Skeletal muscle tissue (tissue), 5 donors: ENCODE results near the gene AADAT. TPM values are rescaled to one million over a fixed set of nuclear protein-coding genes. Genes with fewer than 3 reads are reported as not detected.

ENCODE experiments used
- H3K27ac ChIP-seq: one replicate; pipeline ENCODE4 v1.7.0; 2013; ENCODE audit warnings: mild to moderate bottlenecking, low read depth, low read length, inconsistent platforms
- H3K27me3 ChIP-seq, 3 donors: one replicate each; pipeline ENCODE4 v1.7.0; 2013; ENCODE audit warnings: low read length in 3 of 3; ENCODE audit not compliant: control insufficient read depth in 3 of 3, insufficient read depth in 3 of 3
- H3K36me3 ChIP-seq, 3 donors: one replicate each; pipeline ENCODE4 v1.7.0; 2013; ENCODE audit warnings: low read length in 3 of 3; ENCODE audit not compliant: control insufficient read depth in 3 of 3, insufficient read depth in 3 of 3
- H3K4me1 ChIP-seq, 3 donors: one replicate each; pipeline ENCODE4 v1.7.0; 2013; ENCODE audit warnings: low read length in 3 of 3, mild to moderate bottlenecking in 3 of 3; ENCODE audit not compliant: control insufficient read depth in 3 of 3, insufficient read depth in 3 of 3
- H3K4me3 ChIP-seq, 3 donors: one replicate each; pipeline ENCODE4 v1.7.0; 2013; ENCODE audit warnings: low read length in 3 of 3
- H3K9ac ChIP-seq, 3 donors: one replicate each; pipeline ENCODE4 v1.7.0; 2013; ENCODE audit warnings: low read length in 3 of 3, mild to moderate bottlenecking in 3 of 3, moderate library complexity in 2 of 3, low read depth in 1 of 3
- H3K9me3 ChIP-seq, 3 donors: one replicate each; pipeline ENCODE4 v1.7.0; 2013; ENCODE audit warnings: low read length in 3 of 3; ENCODE audit not compliant: control insufficient read depth in 3 of 3
- small RNA-seq: library from RNA; depleted of rRNA; stranded (forward); fragments of <200 nt; gene quantifications from one replicate; pipeline ENCODE3, GENCODE V24; 2014
- total RNA-seq: library from RNA; depleted of rRNA; stranded (reverse); fragments of >200 nt; gene quantifications from one replicate; pipeline ENCODE4 v1.2.3, GENCODE V29; 2014
- donor health status: Osteomylitis.

Gene AADAT
- total RNA-seq, 1 donor from 2014 or later = 2.1 TPM

- Histone ChIP-seq H3K4me3 (peak overlapping the region; percentile 79 to 97 (median 89)), H3K27ac (peak overlapping the region; percentile 47), H3K9ac (peak overlapping the region; percentile 71 to 77 (median 73)), H3K9me3 (no peaks in the 10 kb centered on the region), H3K4me1 (peaks cover 7 to 12% (median 8%) of the 10 kb centered on the region in 3 donors), H3K36me3 (no peaks in the 10 kb centered on the region), H3K27me3 (no peaks in the 10 kb centered on the region)
Observed at GRCh38 chr4:170025523-170026252, 64.1 kb downstream of the AADAT start.

GRCh38 chr4:170022211-170022610 is 67.5 kb downstream of the AADAT start:
- Histone ChIP-seq H3K36me3 (no peaks in the 10 kb centered on the region), H3K9ac (no peak overlapping the region)

GRCh38 chr4:170017252-170017651 is 72.5 kb downstream of the AADAT start:
- no peaks in the 10 kb centered on the region for H3K27me3 ChIP-seq
- H3K27ac ChIP-seq = no peak overlapping the region
- no peaks in the 10 kb centered on the region for H3K9me3 ChIP-seq
- H3K4me3 ChIP-seq = no peak overlapping the region
- H3K4me1 ChIP-seq = peaks cover 0 to 20% (median 18%) of the 10 kb centered on the region in 3 donors
- H3K9ac ChIP-seq = no peak overlapping the region
- no peaks in the 10 kb centered on the region for H3K36me3 ChIP-seq

More at GRCh38 chr4:170022211-170022610, 67.5 kb downstream of the AADAT start:
- Histone ChIP-seq H3K9me3 (no peaks in the 10 kb centered on the region), H3K27ac (no peak overlapping the region), H3K4me3 (no peak overlapping the region), H3K4me1 (peaks cover 2 to 9% (median 4%) of the 10 kb centered on the region in 3 donors), H3K27me3 (no peaks in the 10 kb centered on the region)

GRCh38 chr4:170015285-170015684 is 74.5 kb downstream of the AADAT start:
- no peak overlapping the region for H3K27ac ChIP-seq

GRCh38 chr4:170014359-170015011 is 75.3 kb downstream of the AADAT start:
- Histone ChIP-seq H3K4me3 (no peak overlapping the region), H3K4me1 (peaks cover 0 to 32% (median 29%) of the 10 kb centered on the region in 3 donors), H3K9me3 (no peaks in the 10 kb centered on the region), H3K9ac (no peak overlapping the region), H3K27ac (no peak overlapping the region), H3K27me3 (no peaks in the 10 kb centered on the region), H3K36me3 (no peaks in the 10 kb centered on the region)

More at GRCh38 chr4:170015285-170015684, 74.5 kb downstream of the AADAT start:
- Histone ChIP-seq H3K36me3 (no peaks in the 10 kb centered on the region), H3K9ac (no peak overlapping the region), H3K9me3 (no peaks in the 10 kb centered on the region), H3K4me3 (peak overlapping the region in 1 of 3 donors; percentile 32), H3K4me1 (peaks cover 0 to 30% (median 29%) of the 10 kb centered on the region in 3 donors), H3K27me3 (no peaks in the 10 kb centered on the region)

GRCh38 chr4:170012629-170012958 is 77.2 kb downstream of the AADAT start:
- Histone ChIP-seq H3K27ac (peak overlapping the region; percentile 42), H3K4me3 (peak overlapping the region in 1 of 3 donors; percentile 25)

GRCh38 chr4:170011921-170012628 is 77.7 kb downstream of the AADAT start:
- Histone ChIP-seq H3K27me3 (no peaks in the 10 kb centered on the region), H3K9me3 (no peaks in the 10 kb centered on the region), H3K4me1 (peaks cover 0 to 35% (median 29%) of the 10 kb centered on the region in 3 donors), H3K9ac (peak overlapping the region in 1 of 3 donors; percentile 71), H3K36me3 (no peaks in the 10 kb centered on the region), H3K27ac (peak overlapping the region; percentile 42), H3K4me3 (peak overlapping the region in 1 of 3 donors; percentile 25)

More at GRCh38 chr4:170012629-170012958, 77.2 kb downstream of the AADAT start:
- H3K9me3 ChIP-seq = no peaks in the 10 kb centered on the region
- H3K4me1 ChIP-seq = peaks cover 0 to 35% (median 29%) of the 10 kb centered on the region in 3 donors
- no peaks in the 10 kb centered on the region for H3K27me3 ChIP-seq
- no peaks in the 10 kb centered on the region for H3K36me3 ChIP-seq
- peak overlapping the region in 1 of 3 donors; percentile 71 for H3K9ac ChIP-seq

Small RNAs within 50 kb of the gene (small RNA-seq; reads per million reads assigned to genes)
- gene APOBEC3AP1 = not detected

Other genes with a start within 250 kb of the AADAT start
- 1.6 TPM for gene MFAP3L, start 63.6 kb downstream of the AADAT start, total RNA-seq